PC-9 (cell line): ENCODE measurements around the gene CADM1. TPM values are rescaled to one million over a fixed set of nuclear protein-coding genes. Genes with fewer than 3 reads are reported as not detected.
A peak's percentile ranks its signal among the peaks of the same experiment; 100 is the strongest.

ENCODE experiments used
- BruUV-seq: library from RNA; stranded (reverse); fragments of 400-500 nt; replicated peaks from 2 replicates; lab custom pipeline; 2021; lab: Mats Ljungman, UMichigan
- CTCF ChIA-PET: fragments of 300-600 bp; sonication (Branson Sonifier 250); formaldehyde crosslinking; loops from one replicate; lab custom pipeline; 2022; ENCODE audit warnings: antibody characterized with exemption; lab: Charles Lee
- POLR2A ChIA-PET: fragments of 300-600 bp; sonication (Branson Sonifier 250); formaldehyde crosslinking; loops from one replicate; lab custom pipeline; 2022; ENCODE audit warnings: antibody characterized with exemption; ENCODE audit not compliant: unreplicated experiment; lab: Charles Lee
- DNase-seq, 2 experiments: peaks; one replicate each; pipeline versions ENCODE4 v3.0.0 to v3.0.0-alpha.2; 2015 to 2022; ENCODE audit warnings: mixed read lengths in 1 of 2
- H2AFZ ChIP-seq: fragments of 200-600 bp; sonication (generic); 2 replicates; pipeline ENCODE4 v1.8.1; 2017; ENCODE audit warnings: antibody characterized with exemption
- H3F3A ChIP-seq: fragments of 200-600 bp; sonication (generic); 2 replicates; pipeline ENCODE4 v1.8.1; 2017; ENCODE audit warnings: antibody characterized with exemption, mild to moderate bottlenecking, low read depth; ENCODE audit not compliant: insufficient read depth
- H3K27ac ChIP-seq: fragments of 200-600 bp; sonication (generic); 2 replicates; pipeline ENCODE4 v1.6.1; 2016; ENCODE audit warnings: mixed run types
- H3K27me3 ChIP-seq: fragments of 200-600 bp; sonication (generic); 2 replicates; pipeline ENCODE4 v1.6.1; 2016; ENCODE audit warnings: low read depth, mixed run types; ENCODE audit not compliant: insufficient read depth
- H3K36me3 ChIP-seq: fragments of 200-600 bp; sonication (generic); 2 replicates; pipeline ENCODE4 v1.6.1; 2016; ENCODE audit warnings: low read depth, mixed run types
- H3K4me1 ChIP-seq: fragments of 200-600 bp; sonication (generic); replicated peaks from 2 replicates; pipeline ENCODE4 v1.6.1; 2016; ENCODE audit warnings: mixed run types; ENCODE audit not compliant: insufficient read depth
- H3K4me2 ChIP-seq: fragments of 200-600 bp; sonication (generic); 2 replicates; pipeline ENCODE4 v1.6.1; 2017; ENCODE audit warnings: mixed run types
- H3K4me3 ChIP-seq: fragments of 200-600 bp; sonication (generic); 2 replicates; pipeline ENCODE4 v1.6.1; 2016; ENCODE audit warnings: mixed run types
- H3K79me2 ChIP-seq: fragments of 200-600 bp; sonication (generic); 2 replicates; pipeline ENCODE4 v1.6.1; 2017; ENCODE audit warnings: low read depth, mixed run types
- H3K9me2 ChIP-seq: fragments of 200-600 bp; sonication (generic); 2 replicates; pipeline ENCODE4 v1.8.1; 2017; ENCODE audit warnings: mild to moderate bottlenecking; ENCODE audit not compliant: insufficient read depth
- H3K9me3 ChIP-seq: fragments of 200-600 bp; sonication (generic); 2 replicates; pipeline ENCODE4 v1.8.1; 2016; ENCODE audit warnings: low read depth; ENCODE audit not compliant: insufficient read depth
- H4K20me1 ChIP-seq: fragments of 200-600 bp; sonication (generic); 2 replicates; pipeline ENCODE4 v1.8.1; 2017; ENCODE audit not compliant: insufficient read depth
- CTCF ChIP-seq: fragments of 200-600 bp; sonication (generic); conservative IDR thresholded peaks from 2 replicates; pipeline ENCODE4 v1.6.1; 2017; ENCODE audit warnings: mixed run types, antibody characterized with exemption, mild to moderate bottlenecking, moderate library complexity
- EZH2 ChIP-seq: fragments of 200-600 bp; sonication (generic); IDR thresholded peaks from 2 replicates; pipeline ENCODE4 v1.8.0; 2017; ENCODE audit warnings: antibody characterized with exemption, low read depth
- intact Hi-C: fragments of 100-400 bp; cut with micrococcal nuclease; formaldehyde crosslinking; loops from one replicate; pipeline ENCODE4 v1.10.0; 2022; ENCODE audit not compliant: unreplicated experiment
- total RNA-seq: library from RNA; stranded (reverse); gene quantifications from 2 replicates; pipeline ENCODE4 v1.2.3, GENCODE V29; 2021

Gene CADM1
- total RNA-seq, 1 experiment from 2014 or later, result not detected

- no peak for DNase-seq
- CTCF ChIA-PET, result no interaction called here
- no peak overlapping the region for H2AFZ ChIP-seq
- POLR2A ChIA-PET, result no interaction called here
- BruUV-seq, result no TSS peak
- no peaks in the 10 kb centered on the region for H4K20me1 ChIP-seq
- H3K4me1 ChIP-seq, result no peaks in the 10 kb centered on the region
- no peak overlapping the region for H3K4me3 ChIP-seq
- intact Hi-C loops, result no loop called here
- no peak overlapping the region for H3K27ac ChIP-seq
- no peaks in the 10 kb centered on the region for H3K79me2 ChIP-seq
- H3F3A ChIP-seq, result no peaks in the 10 kb centered on the region
- TF ChIP-seq EZH2, result no peak
- no peak for TF ChIP-seq CTCF
- H3K9me3 ChIP-seq, result no peaks in the 10 kb centered on the region
- H3K27me3 ChIP-seq, result peaks cover 12% of the 10 kb centered on the region; the same call in 1 of the 2 replicates
- H3K4me2 ChIP-seq, result no peak overlapping the region
- H3K9me2 ChIP-seq, result no peaks in the 10 kb centered on the region
- no peaks in the 10 kb centered on the region for H3K36me3 ChIP-seq
Measured at GRCh38 chr11:115237578-115237977, 266.6 kb downstream of the CADM1 start.

DNA sequence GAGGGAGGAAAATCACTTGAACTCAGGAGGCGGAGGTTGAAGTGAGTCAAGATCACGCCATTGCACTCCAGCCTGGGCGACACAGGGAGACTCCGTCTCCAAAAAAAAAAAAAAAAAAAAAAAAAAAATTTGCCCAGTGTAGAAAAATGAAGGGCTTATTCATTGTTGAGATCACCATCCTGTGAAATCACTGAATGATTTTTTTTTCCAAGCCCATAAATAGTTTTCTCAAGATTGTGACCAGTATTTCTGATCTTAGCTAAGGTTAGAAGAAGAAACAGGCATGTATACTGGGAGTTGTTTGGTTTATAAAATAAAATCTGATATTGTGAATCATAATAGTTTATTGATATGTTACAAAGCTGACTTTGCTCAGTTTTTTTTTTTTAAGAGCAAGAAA, 269.4 kb downstream of the CADM1 start:
- Histone ChIP-seq H3K4me2 (no peak overlapping the region), H3K36me3 (no peaks in the 10 kb centered on the region), H3K79me2 (no peaks in the 10 kb centered on the region), H3K4me3 (no peak overlapping the region), H3K4me1 (no peaks in the 10 kb centered on the region), H3K9me3 (no peaks in the 10 kb centered on the region; the same call in 1 of the 2 replicates), H3F3A (no peaks in the 10 kb centered on the region), H2AFZ (no peak overlapping the region), H3K27ac (no peak overlapping the region), H3K9me2 (no peaks in the 10 kb centered on the region), H4K20me1 (no peaks in the 10 kb centered on the region), H3K27me3 (peaks cover 18% of the 10 kb centered on the region)
- TF ChIP-seq CTCF (no peak), EZH2 (no peak)
- DNase-seq, result no peak
- ChIA-PET POLR2A (no interaction called here), CTCF (no interaction called here)
- no TSS peak for BruUV-seq
- intact Hi-C loops, result no loop called here

- H2AFZ ChIP-seq, result no peak overlapping the region
- H3K36me3 ChIP-seq, result no peaks in the 10 kb centered on the region
- H3K4me1 ChIP-seq, result no peaks in the 10 kb centered on the region
- POLR2A ChIA-PET, result no interaction called here
- H3K27ac ChIP-seq, result no peak overlapping the region
- no peaks in the 10 kb centered on the region for H3F3A ChIP-seq
- H3K9me2 ChIP-seq, result no peaks in the 10 kb centered on the region
- peak in 1 of 2 experiments; percentile 34 for DNase-seq
- no peak for TF ChIP-seq EZH2
- no peak for TF ChIP-seq CTCF
- H3K27me3 ChIP-seq, result no peaks in the 10 kb centered on the region
- no peaks in the 10 kb centered on the region for H4K20me1 ChIP-seq
- intact Hi-C loops, result no loop called here
- no peak overlapping the region for H3K4me2 ChIP-seq
- H3K79me2 ChIP-seq, result no peaks in the 10 kb centered on the region
- BruUV-seq, result no TSS peak
- CTCF ChIA-PET, result no interaction called here
- no peaks in the 10 kb centered on the region for H3K9me3 ChIP-seq
- no peak overlapping the region for H3K4me3 ChIP-seq
Measured at GRCh38 chr11:115226556-115226955, 277.7 kb downstream of the CADM1 start.
